ENCODE data around the gene SPATS2L.

SPATS2L gene

GRCh38 chr2:200286578-200286977 lies 19.9 kb upstream of the SPATS2L start:
- Histone ChIP-seq H3K9ac (no peak overlapping the region), H3K27me3 (no peaks in the 10 kb centered on the region), H3K4me2 (no peak overlapping the region), H3K4me3 (no peak overlapping the region), H3K4me1 (no peaks in the 10 kb centered on the region), H3K36me3 (no peaks in the 10 kb centered on the region), H3K27ac (no peak overlapping the region), H4K20me1 (no peaks in the 10 kb centered on the region), H3K9me3 (replicated peaks in 1 of 11) (peaks cover 0 to 8% (median 4%) of the 10 kb centered on the region in 11 experiments; a peak in 7 of 22 replicates)
- no peak for TF ChIP-seq Cebpa-rat (IDR thresholded peaks at IDR 0.05)

GRCh38 chr2:200288670-200289429 lies 17.6 kb upstream of the SPATS2L start:
- no peak for TF ChIP-seq Cebpa-rat (IDR thresholded peaks at IDR 0.05)
- no peaks in the 10 kb centered on the region for H4K20me1 ChIP-seq

GRCh38 chr2:200296118-200296517 lies 10.4 kb upstream of the SPATS2L start:
- Histone ChIP-seq H3K27ac (no peak overlapping the region), H3K9me3 (replicated peaks in 1 of 11) (no peaks in the 10 kb centered on the region; a peak in 1 of 22 replicates), H4K20me1 (no peaks in the 10 kb centered on the region), H3K36me3 (no peaks in the 10 kb centered on the region), H3K4me3 (no peak overlapping the region), H3K4me2 (no peak overlapping the region), H3K27me3 (no peaks in the 10 kb centered on the region), H3K4me1 (peaks cover 0 to 9% (median 6%) of the 10 kb centered on the region in 10 experiments; a peak in 11 of 20 replicates), H3K9ac (no peak overlapping the region)
- no peak for TF ChIP-seq Cebpa-rat (IDR thresholded peaks at IDR 0.05)

More at GRCh38 chr2:200288670-200289429, 17.6 kb upstream of the SPATS2L start:
- peaks cover 0 to 8% (median 4%) of the 10 kb centered on the region in 11 experiments; a peak in 7 of 22 replicates for H3K9me3 ChIP-seq (replicated peaks in 1 of 11)
- no peak overlapping the region for H3K27ac ChIP-seq
- no peak overlapping the region for H3K9ac ChIP-seq
- H3K27me3 ChIP-seq: no peaks in the 10 kb centered on the region
- no peaks in the 10 kb centered on the region for H3K36me3 ChIP-seq
- H3K4me1 ChIP-seq: no peaks in the 10 kb centered on the region
- H3K4me3 ChIP-seq: no peak overlapping the region
- no peak overlapping the region for H3K4me2 ChIP-seq

DNA sequence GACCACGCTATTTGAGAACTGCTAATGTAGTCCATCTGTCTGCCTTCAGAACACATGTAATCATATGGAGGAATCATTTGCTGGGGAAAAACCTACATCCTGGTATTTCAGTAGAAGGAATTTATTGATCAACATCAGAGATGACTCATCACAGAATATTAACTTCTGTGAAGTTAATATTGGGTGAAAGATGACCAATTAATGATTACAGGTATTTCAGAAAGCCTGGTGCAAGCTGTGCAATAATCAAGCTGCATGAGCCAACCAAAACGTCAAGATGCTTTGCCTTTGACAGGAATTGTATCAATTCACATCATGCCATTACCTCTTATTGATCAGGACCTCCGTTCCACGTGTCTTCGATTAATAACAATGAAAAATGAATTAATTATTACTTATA lies 9.4 kb upstream of the SPATS2L start:
- H3K27ac ChIP-seq: no peak overlapping the region
- H4K20me1 ChIP-seq: no peaks in the 10 kb centered on the region
- no peaks in the 10 kb centered on the region for H3K9me3 ChIP-seq (replicated peaks in 1 of 11)
- no peaks in the 10 kb centered on the region for H3K27me3 ChIP-seq
- H3K4me1 ChIP-seq: peaks cover 0 to 9% (median 6%) of the 10 kb centered on the region in 10 experiments; a peak in 11 of 20 replicates
- no peak overlapping the region for H3K4me3 ChIP-seq
- H3K9ac ChIP-seq: no peak overlapping the region
- no peak overlapping the region for H3K4me2 ChIP-seq
- H3K36me3 ChIP-seq: no peaks in the 10 kb centered on the region
- no peak for TF ChIP-seq Cebpa-rat (IDR thresholded peaks at IDR 0.05)

GRCh38 chr2:200297989-200298388 lies 8.5 kb upstream of the SPATS2L start:
- TF ChIP-seq Cebpa-rat (IDR thresholded peaks at IDR 0.05): no peak
- no peak overlapping the region for H3K4me2 ChIP-seq

DNA sequence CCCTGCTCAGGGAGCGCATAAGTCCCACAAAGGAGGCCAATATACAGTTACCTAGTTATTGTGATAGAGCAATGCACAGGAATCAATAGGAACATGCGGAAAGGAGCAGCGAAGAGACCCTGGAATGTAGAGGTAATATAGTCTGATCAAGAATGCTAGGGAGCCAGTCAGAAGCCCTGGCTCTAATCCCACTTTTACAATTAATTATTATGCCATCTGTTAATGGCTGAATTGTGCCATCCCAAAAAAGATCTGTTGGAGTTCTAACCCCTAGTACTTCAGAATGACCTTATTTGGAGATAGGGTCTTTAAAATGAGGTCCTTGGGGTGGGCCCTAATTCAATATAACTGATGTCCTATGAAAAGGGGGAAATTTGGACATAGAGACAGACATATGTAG lies 7.7 kb upstream of the SPATS2L start:
- Histone ChIP-seq H3K4me1 (peaks cover 0 to 9% (median 6%) of the 10 kb centered on the region in 10 experiments; a peak in 11 of 20 replicates), H3K27ac (no peak overlapping the region), H3K4me2 (no peak overlapping the region), H3K9ac (no peak overlapping the region), H4K20me1 (no peaks in the 10 kb centered on the region), H3K4me3 (no peak overlapping the region), H3K9me3 (replicated peaks in 1 of 11) (no peaks in the 10 kb centered on the region), H3K36me3 (no peaks in the 10 kb centered on the region), H3K27me3 (no peaks in the 10 kb centered on the region)
- TF ChIP-seq Cebpa-rat (IDR thresholded peaks at IDR 0.05): no peak

More at GRCh38 chr2:200297989-200298388, 8.5 kb upstream of the SPATS2L start:
- H3K36me3 ChIP-seq: no peaks in the 10 kb centered on the region
- H3K9ac ChIP-seq: no peak overlapping the region
- no peak overlapping the region for H3K4me3 ChIP-seq
- H3K27me3 ChIP-seq: no peaks in the 10 kb centered on the region
- H3K27ac ChIP-seq: no peak overlapping the region
- H3K9me3 ChIP-seq (replicated peaks in 1 of 11): no peaks in the 10 kb centered on the region
- peaks cover 0 to 9% (median 6%) of the 10 kb centered on the region in 10 experiments; a peak in 11 of 20 replicates for H3K4me1 ChIP-seq
- no peaks in the 10 kb centered on the region for H4K20me1 ChIP-seq

DNA sequence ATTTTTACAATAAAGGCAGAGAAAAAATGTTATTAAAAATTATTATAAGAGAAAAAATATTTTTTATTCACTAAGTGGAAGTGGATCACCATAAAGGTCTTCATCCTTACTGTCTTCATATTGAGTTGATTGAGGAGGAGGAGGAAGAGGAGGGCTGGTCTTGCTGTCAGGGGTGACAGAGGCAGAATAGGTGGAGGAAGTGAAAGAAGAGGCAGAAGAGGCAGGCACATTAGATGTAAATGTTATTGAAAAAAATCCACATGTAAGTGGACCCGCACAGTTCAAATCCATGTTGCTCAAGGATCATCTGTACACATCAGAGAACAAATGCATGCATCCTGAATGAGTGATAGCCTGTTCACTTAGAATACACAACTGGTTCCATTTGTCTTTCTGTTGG lies 6.4 kb upstream of the SPATS2L start:
- Histone ChIP-seq H3K4me1 (peaks cover 3 to 10% (median 7%) of the 10 kb centered on the region in 10 experiments), H3K9ac (no peak overlapping the region), H3K9me3 (replicated peaks in 1 of 11) (no peaks in the 10 kb centered on the region), H3K4me2 (no peak overlapping the region), H3K27me3 (no peaks in the 10 kb centered on the region), H3K36me3 (no peaks in the 10 kb centered on the region), H4K20me1 (no peaks in the 10 kb centered on the region), H3K4me3 (no peak overlapping the region), H3K27ac (no peak overlapping the region)
- TF ChIP-seq Cebpa-rat (IDR thresholded peaks at IDR 0.05): no peak

DNA sequence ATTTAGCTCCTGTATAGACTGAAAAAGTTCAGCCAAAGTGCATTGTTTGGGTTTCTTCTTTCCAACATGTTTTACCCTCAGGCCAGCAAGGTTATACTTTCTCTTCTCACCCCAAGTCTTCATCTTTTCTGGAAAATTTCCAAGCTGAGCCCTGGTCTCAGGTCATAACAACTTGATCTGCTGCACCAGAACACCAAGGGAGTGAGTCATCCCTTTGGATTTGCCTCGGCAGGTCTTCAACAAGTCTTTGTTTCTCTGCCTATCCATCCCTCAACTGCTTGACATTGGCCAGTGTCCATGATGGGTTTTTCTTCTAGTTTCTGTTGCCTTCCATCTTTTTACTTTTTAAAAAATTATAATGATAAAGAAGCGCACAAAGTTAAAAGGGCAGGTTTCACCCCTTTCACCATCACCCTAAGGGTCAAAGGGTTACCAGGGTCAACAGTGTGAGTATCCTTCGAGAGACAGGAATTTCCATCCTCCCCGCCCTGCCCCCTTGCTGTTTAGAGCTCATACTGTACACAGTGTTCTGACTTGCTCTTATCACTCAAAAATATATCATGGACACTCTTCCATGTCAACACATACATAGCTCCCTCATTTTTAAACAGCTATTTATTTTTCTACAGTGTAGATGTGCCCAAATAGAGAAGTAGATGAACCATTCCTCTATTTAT lies 5.7 kb upstream of the SPATS2L start:
- H3K27ac ChIP-seq: no peak overlapping the region
- TF ChIP-seq Cebpa-rat (IDR thresholded peaks at IDR 0.05): no peak
- H3K4me2 ChIP-seq: no peak overlapping the region
- H3K36me3 ChIP-seq: no peaks in the 10 kb centered on the region
- H3K27me3 ChIP-seq: no peaks in the 10 kb centered on the region
- H3K9ac ChIP-seq: no peak overlapping the region
- H3K9me3 ChIP-seq (replicated peaks in 1 of 11): no peaks in the 10 kb centered on the region
- H3K4me1 ChIP-seq: peaks cover 7 to 11% (median 10%) of the 10 kb centered on the region in 10 experiments
- no peak overlapping the region for H3K4me3 ChIP-seq
- H4K20me1 ChIP-seq: no peaks in the 10 kb centered on the region

GRCh38 chr2:200301953-200302858 lies 4.3 kb upstream of the SPATS2L start:
- Histone ChIP-seq H3K27me3 (no peaks in the 10 kb centered on the region), H3K4me2 (no peak overlapping the region), H3K9me3 (replicated peaks in 1 of 11) (no peaks in the 10 kb centered on the region), H3K36me3 (no peaks in the 10 kb centered on the region), H3K4me1 (peaks cover 8 to 15% (median 13%) of the 10 kb centered on the region in 10 experiments), H3K4me3 (no peak overlapping the region), H4K20me1 (peaks cover 0 to 1% (median 0%) of the 10 kb centered on the region in 11 experiments; a peak in 1 of 22 replicates), H3K27ac (no peak overlapping the region), H3K9ac (no peak overlapping the region)
- no peak for TF ChIP-seq Cebpa-rat (IDR thresholded peaks at IDR 0.05)
